Transverse colon (tissue), 4 donors: ENCODE results near the gene TAX1BP1.

Experiments used
- CTCF ChIP-seq, 5 experiments: fragments of 200-600 bp in 3 of 5; fragments of 450-650 bp in 2 of 5; sonication (generic) in 3 of 5; IDR thresholded peaks; 1 replicate in 2 of 5; 2 replicates in 3 of 5; pipeline ENCODE4 v1.5.1; 2016 to 2017; ENCODE audit warnings: antibody characterized with exemption in 5 of 5, inconsistent platforms in 3 of 5, mild to moderate bottlenecking in 2 of 5, moderate library complexity in 1 of 5
- EP300 ChIP-seq: sonication (generic); formaldehyde crosslinking; IDR thresholded peaks from one replicate; pipeline ENCODE4 v1.6.1; 2017; ENCODE audit warnings: antibody characterized with exemption, low read depth
- POLR2A ChIP-seq: fragments of 450-650 bp; IDR thresholded peaks from one replicate; pipeline ENCODE4 v1.6.1; 2016; ENCODE audit warnings: antibody characterized with exemption, mild to moderate bottlenecking, moderate library complexity
- POLR2AphosphoS5 ChIP-seq, 3 donors: sonication (generic); formaldehyde crosslinking; IDR thresholded peaks; one replicate each; pipeline ENCODE4 v1.6.1; 2016; ENCODE audit warnings: antibody characterized with exemption in 3 of 3

GRCh38 chr7:27872356-27873275, 132.7 kb downstream of the TAX1BP1 start:
- TF ChIP-seq CTCF (IDR thresholded peaks at IDR 0.05) (no peak), EP300 (no peak), POLR2A (no peak), POLR2AphosphoS5 (IDR thresholded peaks at IDR 0.05) (no peak)
